ENCODE results near the gene SCT. TPM values are rescaled to one million over a fixed set of nuclear protein-coding genes. Genes with fewer than 3 reads are reported as not detected.

The SCT gene
- total and polyA plus RNA-seq, 2 of the 4 experiments (the other 2 are of a cell fraction) = not detected

GRCh38 chr11:625636-626268, 1.2 kb downstream of the SCT start:
- H3K9ac ChIP-seq (ENCODE audit: low read depth, low read length) = no peak overlapping the region
- no peaks in the 10 kb centered on the region for H3K79me1 ChIP-seq (ENCODE audit: low read depth in 1 of 2, low read length in 2 of 2)
- no peak overlapping the region for H3K18ac ChIP-seq (ENCODE audit: low read depth, low read length)
- H2BK120ac ChIP-seq (ENCODE audit: low read depth, low read length) = no peak overlapping the region
- no peak overlapping the region for H3K14ac ChIP-seq (replicated peaks; ENCODE audit: low read depth, low read length)
- H3K4me1 ChIP-seq (ENCODE audit: control insufficient read depth, insufficient read depth, low read length) = peaks cover 4% of the 10 kb centered on the region; the same call in 1 of the 2 replicates
- H3K27ac ChIP-seq (ENCODE audit: insufficient read depth, low read length) = no peak overlapping the region
- H4K5ac ChIP-seq (ENCODE audit: low read depth, low read length) = no peak overlapping the region
- no peak overlapping the region for H3K4ac ChIP-seq (ENCODE audit: low read depth, low read length)
- H3K27me3 ChIP-seq (ENCODE audit: control insufficient read depth, insufficient read depth, low read length) = peaks cover 2% of the 10 kb centered on the region; the same call in 1 of the 2 replicates
- H3K9me1 ChIP-seq (ENCODE audit: insufficient read depth, low read length) = peaks cover 8% of the 10 kb centered on the region; the same call in 1 of the 2 replicates
- H2AK5ac ChIP-seq (ENCODE audit: low read depth, low read length) = no peak overlapping the region
- H2BK5ac ChIP-seq (ENCODE audit: low read depth, low read length, poor library complexity, severe bottlenecking) = no peak overlapping the region
- no peak overlapping the region for H3K4me3 ChIP-seq (ENCODE audit: insufficient read depth, low read depth, low read length)
- dilution Hi-C loops (cut with HindIII; ENCODE audit: low sequenced_read_pairs, unreplicated experiment) = no loop called here
- WGBS, 2 experiments (ENCODE audit: extremely low coverage in 2 of 2, insufficient read length in 1 of 2) = 86% methylated on average over 10 of the region's 22 CpGs; no CpG with 5 or more reads in 1 of the 2 experiments
- DNase-seq (no peak), ATAC-seq (ENCODE audit: low read depth) (no peak)
- no peaks in the 10 kb centered on the region for H3K9me3 ChIP-seq (ENCODE audit: control insufficient read depth, insufficient read depth, low read length)
- BruUV-seq (replicated peaks) = no TSS peak
- H3K36me3 ChIP-seq (ENCODE audit: control insufficient read depth, insufficient read depth, low read length) = peaks cover 2% of the 10 kb centered on the region; the same call in 1 of the 2 replicates
- H4K8ac ChIP-seq (ENCODE audit: low read depth in 2 of 2, low read length in 2 of 2) = no peak overlapping the region
- peaks cover 6% of the 10 kb centered on the region for H4K20me1 ChIP-seq (ENCODE audit: insufficient read depth, low read length)
- ChIA-PET CTCF (no interaction called here), POLR2A (ENCODE audit: unreplicated experiment) (no interaction called here)
- no peak overlapping the region for H4K91ac ChIP-seq (ENCODE audit: insufficient read depth, low read depth, low read length)
- intact Hi-C loops (cut with micrococcal nuclease) = no loop called here
- no peak overlapping the region for H2AFZ ChIP-seq (replicated peaks; ENCODE audit: low read length, poor library complexity)
- no peak overlapping the region for H3K4me2 ChIP-seq (ENCODE audit: low read depth, low read length)
- no peak overlapping the region for H3K56ac ChIP-seq (ENCODE audit: extremely low read depth, insufficient read depth, low read length)
- in situ Hi-C loops (cut with MboI; ENCODE audit: low sequenced_read_pairs) = no loop called here
- H2BK20ac ChIP-seq (ENCODE audit: low read depth, low read length) = no peak overlapping the region
- no peak overlapping the region for H2AK9ac ChIP-seq (replicated peaks; ENCODE audit: low read depth, low read length, poor library complexity)
- TF ChIP-seq ELK1 (IDR thresholded peaks at IDR 0.05; ENCODE audit: borderline replicate concordance, low read depth, low read length) (no peak), CTCF (conservative IDR thresholded peaks at IDR 0.05; ENCODE audit: low read depth, low read length) (no peak), CEBPB (IDR thresholded peaks at IDR 0.05; ENCODE audit: low read depth, low read length) (no peak), MAFK (IDR thresholded peaks at IDR 0.05; ENCODE audit: low read depth, low read length) (no peak), NFE2L2 (IDR thresholded peaks at IDR 0.05; ENCODE audit: low read depth, low read length) (no peak), USF2 (IDR thresholded peaks at IDR 0.05; ENCODE audit: low read depth, low read length) (no peak), SMC3 (IDR thresholded peaks at IDR 0.05; ENCODE audit: low read depth, low read length) (no peak), RAD21 (IDR thresholded peaks at IDR 0.05; ENCODE audit: low read length) (no peak), RFX5 (IDR thresholded peaks at IDR 0.05; ENCODE audit: low read depth, low read length) (no peak), FOS (IDR thresholded peaks at IDR 0.05; ENCODE audit: low read depth, low read length) (no peak), RCOR1 (IDR thresholded peaks at IDR 0.05; ENCODE audit: insufficient replicate concordance, low read length) (no peak), MAZ (IDR thresholded peaks at IDR 0.05; ENCODE audit: borderline replicate concordance, low read depth, low read length) (no peak), MXI1 (IDR thresholded peaks at IDR 0.05; ENCODE audit: borderline replicate concordance, low read depth, low read length) (no peak), POLR2A (IDR thresholded peaks at IDR 0.05; ENCODE audit: low read depth, low read length) (no peak)
- no peak overlapping the region for H3K23ac ChIP-seq (ENCODE audit: low read depth, low read length)
- no peak overlapping the region for H2BK15ac ChIP-seq (ENCODE audit: low read depth, low read length)

Measured in IMR-90 (cell line).